GM19023 (cell line): ENCODE measurements around the gene GALR2.
"Not testable (repeated sequence)": the region's sequence is repeated elsewhere in the genome, so short reads cannot be mapped to it uniquely, and the experiment has no call there.

Experiments used
- ATAC-seq: cut with Tn5 transposase; IDR thresholded peaks from one replicate; pipeline ENCODE4 v1.9.1; 2021; ENCODE audit warnings: mild to moderate bottlenecking, moderate library complexity; ENCODE audit not compliant: unreplicated experiment

Gene GALR2

GRCh38 chr17:76074390-76075363, at the start of gene GALR2:
Gene GALR2 (plus strand): TSS chr17:76074781. CDS start chr17:76074884, 103 bp downstream.
- ATAC-seq = no peak

- no peak for ATAC-seq
These were observed 49.3 kb upstream of the GALR2 start for GRCh38 chr17:76025294-76025693.

- no peak for ATAC-seq
These were observed 47.8 kb upstream of the GALR2 start for GRCh38 chr17:76026714-76027158.

GRCh38 chr17:76027159-76027839, 47.3 kb upstream of the GALR2 start, which contains the start of gene EVPL:
Gene EVPL (minus strand): TSS chr17:76027306. CDS start chr17:76027198, 108 bp downstream.
- ATAC-seq = no peak

GRCh38 chr17:76032073-76032779, 42.4 kb upstream of the GALR2 start:
- no peak for ATAC-seq

- no peak for ATAC-seq
These were observed 41.8 kb upstream of the GALR2 start for GRCh38 chr17:76032780-76033108.

- ATAC-seq = no peak
These were observed 41.4 kb upstream of the GALR2 start for GRCh38 chr17:76033139-76033538.

- ATAC-seq = no peak
These were observed 39.9 kb upstream of the GALR2 start for GRCh38 chr17:76034428-76035350.

GRCh38 chr17:76036497-76037261, 37.9 kb upstream of the GALR2 start:
- no peak for ATAC-seq

GRCh38 chr17:76038050-76038449, 36.5 kb upstream of the GALR2 start:
- ATAC-seq = no peak

- ATAC-seq = no peak
These were observed 35.5 kb upstream of the GALR2 start for GRCh38 chr17:76039121-76039520.

GRCh38 chr17:76040376-76040775, 34.2 kb upstream of the GALR2 start:
- no peak for ATAC-seq

GRCh38 chr17:76042868-76043267, 31.7 kb upstream of the GALR2 start:
- ATAC-seq = not testable (repeated sequence)

GRCh38 chr17:76044475-76045007, 30.0 kb upstream of the GALR2 start:
- ATAC-seq = not testable (repeated sequence)

GRCh38 chr17:76046064-76046463, 28.5 kb upstream of the GALR2 start:
- no peak for ATAC-seq

GRCh38 chr17:76048025-76048605, 26.5 kb upstream of the GALR2 start:
- ATAC-seq = no peak

- no peak for ATAC-seq
These were observed 25.9 kb upstream of the GALR2 start for GRCh38 chr17:76048711-76049110.

GRCh38 chr17:76049239-76049638, 25.3 kb upstream of the GALR2 start:
- ATAC-seq = no peak
